B cell (primary cell): ENCODE results near the gene WAC. TPM values are rescaled to one million over a fixed set of nuclear protein-coding genes. Genes with fewer than 3 reads are reported as not detected.

Experiments
- ATAC-seq: fragments of 200-7000 bp; cut with Tn5 transposase; one replicate; pipeline ENCODE4 v1.10.0; 2021; ENCODE audit warnings: low read depth, mild to moderate bottlenecking, moderate number of reproducible peaks, moderate library complexity
- CTCF ChIA-PET: fragments of 350-600 bp; sonication (Branson Sonifier 250); formaldehyde crosslinking; loops from one replicate; lab custom pipeline; 2021; ENCODE audit warnings: antibody characterized with exemption, inconsistent platforms; lab: Charles Lee
- POLR2A ChIA-PET: fragments of 350-600 bp; sonication (Branson Sonifier 250); formaldehyde crosslinking; loops from one replicate; lab custom pipeline; 2021; ENCODE audit warnings: antibody characterized with exemption; lab: Charles Lee
- DNase-seq: peaks from one replicate; pipeline ENCODE4 v3.0.0; 2013
- H2AFZ ChIP-seq: 2 replicates; pipeline ENCODE4 v1.6.1; 2012; ENCODE audit warnings: mild to moderate bottlenecking, low read depth, low read length; ENCODE audit not compliant: insufficient read depth, poor library complexity, severe bottlenecking
- H3K27ac ChIP-seq, 2 donors: 1 replicate in 1 of 2; 2 replicates in 1 of 2; pipeline ENCODE4 v1.5.1; 2012 to 2013; ENCODE audit warnings: low read length in 2 of 2, mild to moderate bottlenecking in 2 of 2, moderate library complexity in 1 of 2
- H3K27me3 ChIP-seq, 4 experiments: fragments of 200-600 bp in 1 of 4; sonication (generic) in 1 of 4; replicated peaks in 1 of 4; 1 replicate in 2 of 4; 2 replicates in 2 of 4; pipeline versions ENCODE4 v1.6.1 to v1.7.0; 2013 to 2016; ENCODE audit warnings: low read length in 3 of 4, mild to moderate bottlenecking in 2 of 4, mixed read lengths in 1 of 4, moderate library complexity in 1 of 4; ENCODE audit not compliant: insufficient read depth in 4 of 4, control insufficient read depth in 3 of 4; ENCODE audit errors: control extremely low read depth in 1 of 4
- H3K36me3 ChIP-seq, 2 experiments: replicated peaks in 1 of 2; 1 replicate in 1 of 2; 2 replicates in 1 of 2; pipeline versions ENCODE4 v1.6.1 to v1.7.1; 2013; ENCODE audit warnings: low read length in 1 of 2; ENCODE audit not compliant: insufficient read depth in 2 of 2, control insufficient read depth in 1 of 2; ENCODE audit errors: control extremely low read depth in 1 of 2, extremely low read depth in 1 of 2
- H3K4me1 ChIP-seq, 2 donors: fragments of 200-600 bp in 1 of 2; sonication (generic) in 1 of 2; 1 replicate in 1 of 2; 2 replicates in 1 of 2; pipeline versions ENCODE4 v1.5.1 to v1.6.1; 2013 to 2017; ENCODE audit warnings: low read length in 2 of 2; ENCODE audit not compliant: control insufficient read depth in 2 of 2, insufficient read depth in 2 of 2
- H3K4me2 ChIP-seq: replicated peaks from 2 replicates; pipeline ENCODE3; 2012; ENCODE audit warnings: mild to moderate bottlenecking, low read depth, low read length; ENCODE audit not compliant: poor library complexity, severe bottlenecking
- H3K4me3 ChIP-seq, 5 experiments: fragments of 200-600 bp in 1 of 5; sonication (generic) in 1 of 5; 1 replicate in 3 of 5; 2 replicates in 2 of 5; pipeline versions ENCODE4 v1.5.1 to v1.7.0; 2011 to 2016; ENCODE audit warnings: low read length in 4 of 5, mild to moderate bottlenecking in 4 of 5, low read depth in 2 of 5, control low read depth in 1 of 5, moderate library complexity in 1 of 5; ENCODE audit not compliant: insufficient read depth in 1 of 5; ENCODE audit errors: control extremely low read depth in 1 of 5, extremely low read depth in 1 of 5
- H3K79me2 ChIP-seq: fragments of 200-600 bp; sonication (generic); one replicate; pipeline ENCODE4 v1.6.0; 2016; ENCODE audit warnings: low read length; ENCODE audit not compliant: control insufficient read depth, insufficient read depth
- H3K9ac ChIP-seq: fragments of 200-600 bp; sonication (generic); 2 replicates; pipeline ENCODE4 v1.6.1; 2017; ENCODE audit warnings: mild to moderate bottlenecking, low read length, moderate library complexity
- H3K9me3 ChIP-seq, 3 donors: one replicate each; pipeline versions ENCODE4 v1.6.1 to v1.7.1; 2013; ENCODE audit warnings: low read length in 2 of 3; ENCODE audit not compliant: control insufficient read depth in 2 of 3, insufficient read depth in 1 of 3; ENCODE audit errors: control extremely low read depth in 1 of 3
- H4K20me1 ChIP-seq: 2 replicates; pipeline ENCODE4 v1.6.0; 2012; ENCODE audit warnings: mild to moderate bottlenecking, low read length; ENCODE audit not compliant: insufficient read depth, control insufficient read depth, poor library complexity, severe bottlenecking
- H3K27ac Mint-ChIP-seq: one replicate; pipeline ENCODE4 v1.8.0; 2021; ENCODE audit warnings: mixed read lengths
- H3K27me3 Mint-ChIP-seq: one replicate; pipeline ENCODE4 v1.8.0; 2021; ENCODE audit warnings: mixed read lengths
- H3K4me1 Mint-ChIP-seq: one replicate; pipeline ENCODE4 v1.8.0; 2021; ENCODE audit warnings: mixed read lengths
- H3K4me3 Mint-ChIP-seq: one replicate; pipeline ENCODE4 v1.8.0; 2021; ENCODE audit warnings: mixed read lengths
- H3K9me3 Mint-ChIP-seq: one replicate; pipeline ENCODE4 v1.8.0; 2022; ENCODE audit warnings: mixed read lengths; ENCODE audit not compliant: insufficient read depth
- EZH2 ChIP-seq: IDR thresholded peaks from 2 replicates; pipeline ENCODE4 v1.6.1; 2012; ENCODE audit warnings: borderline replicate concordance, low read depth, mild to moderate bottlenecking, moderate library complexity, low read length; ENCODE audit not compliant: insufficient read depth, poor library complexity, severe bottlenecking
- WGBS: methylation state at CpG from one replicate; pipeline ENCODE4 v1.1.5; 2013; ENCODE audit warnings: missing lambda C conversion rate; ENCODE audit not compliant: insufficient coverage; 5-methylcytosine and 5-hydroxymethylcytosine counted together
- intact Hi-C: fragments of 100-400 bp; cut with micrococcal nuclease; formaldehyde crosslinking; loops from one replicate; pipeline ENCODE4 v1.10.0; 2022
- polyA plus RNA-seq: library from polyadenylated mRNA; depleted of rRNA; stranded (reverse); fragments of >200 nt; gene quantifications from 2 replicates; pipeline ENCODE4 v1.2.3, GENCODE V29; 2012
- total RNA-seq, 2 donors: library from RNA; stranded (reverse); fragments of 120-200 nt in 1 of 2; gene quantifications; 1 replicate in 1 of 2; 2 replicates in 1 of 2; pipeline versions ENCODE4 v1.2.3 to v1.2.4, GENCODE V29; 2013 to 2022
- TF ChIP-seq, protein P1 (sequence below): fragments of 200-600 bp; IDR thresholded peaks from one replicate; pipeline ENCODE4 v1.8.0; 2022; ENCODE audit warnings: antibody characterized with exemption, mild to moderate bottlenecking

WAC gene
- total and polyA plus RNA-seq, 2 donors (not counting 1 experiment from before 2014, with no cell fraction given) = 77.4 to 196 TPM

DNA sequence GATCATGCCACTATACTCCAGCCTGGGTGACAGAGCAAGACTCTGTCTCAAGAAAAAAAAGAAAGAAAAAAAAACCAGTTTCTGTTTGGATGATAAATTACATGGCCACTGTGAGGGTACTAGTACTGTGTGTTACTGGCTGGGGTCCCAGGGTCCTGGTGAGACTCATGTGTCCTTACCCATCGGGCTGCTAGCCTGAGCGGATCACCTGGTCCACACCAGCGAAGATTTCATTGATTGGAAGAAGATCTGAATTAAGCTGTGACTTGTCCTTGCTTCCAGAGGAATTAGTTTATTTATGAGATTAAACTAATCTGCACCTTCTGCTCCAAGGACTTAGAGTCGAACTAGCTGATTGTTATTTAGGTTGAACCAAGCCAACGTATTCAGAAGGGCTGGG lies 104.4 kb downstream of the WAC start:
- Histone ChIP-seq H3K27me3 (no peaks in the 10 kb centered on the region), H3K36me3 (no peaks in the 10 kb centered on the region), H4K20me1 (no peaks in the 10 kb centered on the region), H3K27ac (no peak overlapping the region), H3K4me1 (no peaks in the 10 kb centered on the region), H3K9ac (no peak overlapping the region), H3K9me3 (peaks cover 0 to 13% (median 0%) of the 10 kb centered on the region in 3 donors), H3K4me3 (no peak overlapping the region), H3K79me2 (no peaks in the 10 kb centered on the region), H2AFZ (no peak overlapping the region), H3K4me2 (no peak overlapping the region)
- WGBS = 94% methylated on average over 3 of the region's 5 CpGs
- no peak for ATAC-seq
- Mint-ChIP-seq H3K27me3 (peaks cover 18% of the 10 kb centered on the region), H3K27ac (no peak overlapping the region), H3K4me3 (no peak overlapping the region), H3K4me1 (no peaks in the 10 kb centered on the region), H3K9me3 (peaks cover 4% of the 10 kb centered on the region)
- no peak for DNase-seq
- TF ChIP-seq EZH2 = no peak
- TF ChIP-seq, protein P1, sequence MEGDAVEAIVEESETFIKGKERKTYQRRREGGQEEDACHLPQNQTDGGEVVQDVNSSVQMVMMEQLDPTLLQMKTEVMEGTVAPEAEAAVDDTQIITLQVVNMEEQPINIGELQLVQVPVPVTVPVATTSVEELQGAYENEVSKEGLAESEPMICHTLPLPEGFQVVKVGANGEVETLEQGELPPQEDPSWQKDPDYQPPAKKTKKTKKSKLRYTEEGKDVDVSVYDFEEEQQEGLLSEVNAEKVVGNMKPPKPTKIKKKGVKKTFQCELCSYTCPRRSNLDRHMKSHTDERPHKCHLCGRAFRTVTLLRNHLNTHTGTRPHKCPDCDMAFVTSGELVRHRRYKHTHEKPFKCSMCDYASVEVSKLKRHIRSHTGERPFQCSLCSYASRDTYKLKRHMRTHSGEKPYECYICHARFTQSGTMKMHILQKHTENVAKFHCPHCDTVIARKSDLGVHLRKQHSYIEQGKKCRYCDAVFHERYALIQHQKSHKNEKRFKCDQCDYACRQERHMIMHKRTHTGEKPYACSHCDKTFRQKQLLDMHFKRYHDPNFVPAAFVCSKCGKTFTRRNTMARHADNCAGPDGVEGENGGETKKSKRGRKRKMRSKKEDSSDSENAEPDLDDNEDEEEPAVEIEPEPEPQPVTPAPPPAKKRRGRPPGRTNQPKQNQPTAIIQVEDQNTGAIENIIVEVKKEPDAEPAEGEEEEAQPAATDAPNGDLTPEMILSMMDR = no peak
- intact Hi-C loops = no loop called here
- CTCF ChIA-PET = interaction anchor here (0.6 to 3.3 kb wide), 2 partner anchors 9 to 28 kb away, joined by 3 to 12 read pairs; no protein-coding TSS in a partner anchor
- POLR2A ChIA-PET = no interaction called here

DNA sequence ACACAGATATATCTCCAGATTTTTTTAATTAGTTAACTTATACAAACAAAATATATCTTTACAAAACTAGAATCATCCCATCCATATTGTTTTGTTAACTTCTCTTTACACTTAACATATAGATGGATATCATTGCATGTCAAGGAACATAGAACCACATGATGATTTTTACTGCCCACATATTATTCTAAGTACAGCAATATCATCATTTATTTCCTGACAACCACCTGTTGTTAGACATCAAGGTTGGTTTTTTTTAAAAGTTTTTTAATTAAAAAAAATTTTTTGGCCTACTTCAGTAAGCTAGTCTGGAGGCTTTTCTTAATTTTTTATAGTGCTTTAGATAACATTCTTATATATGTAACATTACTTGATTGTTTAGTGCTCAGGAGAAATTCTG lies 105.5 kb downstream of the WAC start:
- no peaks in the 10 kb centered on the region for H3K4me1 ChIP-seq
- no peak overlapping the region for H3K9ac ChIP-seq
- H3K4me3 Mint-ChIP-seq = no peak overlapping the region
- peaks cover 4% of the 10 kb centered on the region for H3K9me3 Mint-ChIP-seq
- no peak overlapping the region for H3K4me3 ChIP-seq
- no peak for TF ChIP-seq EZH2
- TF ChIP-seq, protein P1 = no peak
- no peaks in the 10 kb centered on the region for H4K20me1 ChIP-seq
- POLR2A ChIA-PET = no interaction called here
- H3K36me3 ChIP-seq = no peaks in the 10 kb centered on the region
- H3K27ac Mint-ChIP-seq = no peak overlapping the region
- ATAC-seq (no peak), DNase-seq (no peak)
- H3K4me2 ChIP-seq = no peak overlapping the region
- intact Hi-C loops = no loop called here
- H3K4me1 Mint-ChIP-seq = no peaks in the 10 kb centered on the region
- H3K27me3 ChIP-seq = no peaks in the 10 kb centered on the region
- CTCF ChIA-PET = interaction anchor here (3.3 kb wide), 1 partner anchor 10 kb away, joined by 12 read pairs; no protein-coding TSS in a partner anchor
- H2AFZ ChIP-seq = no peak overlapping the region
- H3K27me3 Mint-ChIP-seq = peaks cover 15% of the 10 kb centered on the region
- H3K9me3 ChIP-seq = peaks cover 0 to 13% (median 0%) of the 10 kb centered on the region in 3 donors
- no peaks in the 10 kb centered on the region for H3K79me2 ChIP-seq
- no peak overlapping the region for H3K27ac ChIP-seq
